GM23338 (cell line): Measurements from ENCODE around the gene ESR2. TPM values are rescaled to one million over a fixed set of nuclear protein-coding genes. Genes with fewer than 3 reads are reported as not detected.

Experiments
- ATAC-seq: fragments of 200-7000 bp; cut with Tn5 transposase; 3 replicates; pipeline ENCODE4 v1.9.1; 2020
- DNase-seq: peaks from one replicate; pipeline ENCODE4 v3.0.0-alpha.2; 2015; ENCODE audit warnings: low spot score
- H2AFZ ChIP-seq: fragments of 200-600 bp; sonication (generic); 2 replicates; pipeline ENCODE4 v1.8.0; 2016; ENCODE audit warnings: antibody characterized with exemption, mild to moderate bottlenecking, moderate library complexity
- H3F3A ChIP-seq: fragments of 200-600 bp; sonication (generic); replicated peaks from 2 replicates; pipeline ENCODE4 v1.8.0; 2017; ENCODE audit warnings: antibody characterized with exemption, mixed run types, low read depth
- H3K27ac ChIP-seq: fragments of 200-600 bp; sonication (generic); 2 replicates; pipeline ENCODE4 v1.6.1; 2016; ENCODE audit warnings: low read depth
- H3K27me3 ChIP-seq: fragments of 200-600 bp; sonication (generic); 2 replicates; pipeline ENCODE4 v1.8.0; 2016; ENCODE audit warnings: mild to moderate bottlenecking, mixed run types, moderate library complexity; ENCODE audit not compliant: insufficient read depth
- H3K36me3 ChIP-seq: fragments of 200-600 bp; sonication (generic); 2 replicates; pipeline ENCODE4 v1.8.0; 2016; ENCODE audit warnings: mild to moderate bottlenecking; ENCODE audit not compliant: insufficient read depth
- H3K4me1 ChIP-seq: fragments of 200-600 bp; sonication (generic); 2 replicates; pipeline ENCODE4 v1.8.0; 2016; ENCODE audit warnings: mild to moderate bottlenecking, moderate library complexity; ENCODE audit not compliant: insufficient read depth
- H3K4me2 ChIP-seq: fragments of 200-600 bp; sonication (generic); 2 replicates; pipeline ENCODE4 v1.7.1; 2017; ENCODE audit warnings: mixed run types
- H3K4me3 ChIP-seq: fragments of 200-600 bp; sonication (generic); 2 replicates; pipeline ENCODE4 v1.6.1; 2016; ENCODE audit warnings: mixed run types
- H3K79me2 ChIP-seq: fragments of 200-600 bp; sonication (generic); replicated peaks from 2 replicates; pipeline ENCODE4 v1.8.0; 2017; ENCODE audit warnings: mild to moderate bottlenecking; ENCODE audit not compliant: insufficient read depth
- H3K9me2 ChIP-seq: fragments of 200-600 bp; sonication (generic); 2 replicates; pipeline ENCODE4 v1.8.0; 2017; ENCODE audit not compliant: insufficient read depth
- H4K20me1 ChIP-seq: fragments of 200-600 bp; sonication (generic); replicated peaks from 2 replicates; pipeline ENCODE4 v1.8.0; 2017; ENCODE audit warnings: mild to moderate bottlenecking; ENCODE audit not compliant: insufficient read depth
- H3K27ac Mint-ChIP-seq: 2 replicates; pipeline ENCODE4 v1.8.0; 2020; ENCODE audit warnings: inconsistent platforms, mild to moderate bottlenecking, moderate library complexity, mixed read lengths
- H3K27me3 Mint-ChIP-seq: 3 replicates; pipeline ENCODE4 v1.8.0; 2022; ENCODE audit warnings: low read depth, mild to moderate bottlenecking, moderate library complexity, mixed read lengths, inconsistent platforms; ENCODE audit not compliant: insufficient read depth, poor library complexity
- H3K36me3 Mint-ChIP-seq: 3 replicates; pipeline ENCODE4 v1.8.0; 2021; ENCODE audit warnings: low read depth, mild to moderate bottlenecking, inconsistent platforms, moderate library complexity, mixed read lengths
- H3K4me1 Mint-ChIP-seq: 3 replicates; pipeline ENCODE4 v1.8.0; 2020; ENCODE audit warnings: mild to moderate bottlenecking, inconsistent platforms, mixed read lengths
- H3K4me3 Mint-ChIP-seq: 3 replicates; pipeline ENCODE4 v1.8.0; 2021; ENCODE audit warnings: moderate library complexity, mild to moderate bottlenecking, inconsistent platforms, mixed read lengths
- H3K9me3 Mint-ChIP-seq: 3 replicates; pipeline ENCODE4 v1.8.0; 2020; ENCODE audit warnings: moderate library complexity, mild to moderate bottlenecking, inconsistent platforms, mixed read lengths
- EZH2 ChIP-seq: fragments of 200-600 bp; sonication (generic); IDR thresholded peaks from one replicate; pipeline ENCODE4 v1.8.0; 2017; ENCODE audit warnings: antibody characterized with exemption, mild to moderate bottlenecking, low read depth; ENCODE audit not compliant: unreplicated experiment
- EZH2phosphoT487 ChIP-seq: fragments of 200-600 bp; sonication (generic); IDR thresholded peaks from one replicate; pipeline ENCODE4 v1.8.1; 2018; ENCODE audit warnings: antibody characterized with exemption; ENCODE audit not compliant: unreplicated experiment
- POLR2AphosphoS5 ChIP-seq: IDR thresholded peaks from 2 replicates; pipeline ENCODE4 v1.6.1; 2016; ENCODE audit warnings: antibody characterized with exemption, low read depth
- STAT1 ChIP-seq: IDR thresholded peaks from one replicate; pipeline ENCODE4 v1.6.1; 2016; ENCODE audit warnings: antibody characterized with exemption; ENCODE audit not compliant: unreplicated experiment
- ZNF462 ChIP-seq: fragments of 250-450 bp; sonication (Bioruptor Pico); IDR thresholded peaks from 2 replicates; pipeline ENCODE4 v1.5.0; 2020; ENCODE audit warnings: mild to moderate bottlenecking, moderate library complexity
- polyA plus RNA-seq: library from polyadenylated mRNA; unstranded; fragments of >200 nt; fragmentation: Nextera tagmentation; extraction: Ambion mirVana; gene quantifications from 2 replicates; pipeline ENCODE4 v1.2.1, GENCODE V29; 2016
- total RNA-seq: library from RNA; depleted of rRNA; stranded (reverse); fragments of >200 nt; shearing (Covaris generic); gene quantifications from 2 replicates; pipeline ENCODE4 v1.2.3, GENCODE V29; 2014
- TF ChIP-seq, protein P1 (sequence below): IDR thresholded peaks from one replicate; pipeline ENCODE4 v1.6.1; 2018; ENCODE audit warnings: antibody characterized with exemption; ENCODE audit not compliant: unreplicated experiment

The ESR2 gene
- total and polyA plus RNA-seq, 2 experiments from 2014 or later = 0.58 to 0.59 TPM

GRCh38 chr14:64123241-64123822 lies 170.8 kb downstream of the ESR2 start:
- TF ChIP-seq EZH2phosphoT487 = no peak
- TF ChIP-seq EZH2 = no peak
- no peak for TF ChIP-seq STAT1
- TF ChIP-seq POLR2AphosphoS5 = no peak
- TF ChIP-seq, protein P1, sequence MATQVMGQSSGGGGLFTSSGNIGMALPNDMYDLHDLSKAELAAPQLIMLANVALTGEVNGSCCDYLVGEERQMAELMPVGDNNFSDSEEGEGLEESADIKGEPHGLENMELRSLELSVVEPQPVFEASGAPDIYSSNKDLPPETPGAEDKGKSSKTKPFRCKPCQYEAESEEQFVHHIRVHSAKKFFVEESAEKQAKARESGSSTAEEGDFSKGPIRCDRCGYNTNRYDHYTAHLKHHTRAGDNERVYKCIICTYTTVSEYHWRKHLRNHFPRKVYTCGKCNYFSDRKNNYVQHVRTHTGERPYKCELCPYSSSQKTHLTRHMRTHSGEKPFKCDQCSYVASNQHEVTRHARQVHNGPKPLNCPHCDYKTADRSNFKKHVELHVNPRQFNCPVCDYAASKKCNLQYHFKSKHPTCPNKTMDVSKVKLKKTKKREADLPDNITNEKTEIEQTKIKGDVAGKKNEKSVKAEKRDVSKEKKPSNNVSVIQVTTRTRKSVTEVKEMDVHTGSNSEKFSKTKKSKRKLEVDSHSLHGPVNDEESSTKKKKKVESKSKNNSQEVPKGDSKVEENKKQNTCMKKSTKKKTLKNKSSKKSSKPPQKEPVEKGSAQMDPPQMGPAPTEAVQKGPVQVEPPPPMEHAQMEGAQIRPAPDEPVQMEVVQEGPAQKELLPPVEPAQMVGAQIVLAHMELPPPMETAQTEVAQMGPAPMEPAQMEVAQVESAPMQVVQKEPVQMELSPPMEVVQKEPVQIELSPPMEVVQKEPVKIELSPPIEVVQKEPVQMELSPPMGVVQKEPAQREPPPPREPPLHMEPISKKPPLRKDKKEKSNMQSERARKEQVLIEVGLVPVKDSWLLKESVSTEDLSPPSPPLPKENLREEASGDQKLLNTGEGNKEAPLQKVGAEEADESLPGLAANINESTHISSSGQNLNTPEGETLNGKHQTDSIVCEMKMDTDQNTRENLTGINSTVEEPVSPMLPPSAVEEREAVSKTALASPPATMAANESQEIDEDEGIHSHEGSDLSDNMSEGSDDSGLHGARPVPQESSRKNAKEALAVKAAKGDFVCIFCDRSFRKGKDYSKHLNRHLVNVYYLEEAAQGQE = no peak
- TF ChIP-seq ZNF462 = no peak
- no peaks in the 10 kb centered on the region for H3K27me3 ChIP-seq
- no peak overlapping the region for H3K4me2 ChIP-seq
- no peak overlapping the region for H2AFZ ChIP-seq
- H3K27ac ChIP-seq = no peak overlapping the region
- peaks cover 4% of the 10 kb centered on the region; the same call in 1 of the 2 replicates for H3K36me3 ChIP-seq
- H3F3A ChIP-seq = no peaks in the 10 kb centered on the region
- no peaks in the 10 kb centered on the region for H3K4me1 ChIP-seq
- no peak overlapping the region for H3K4me3 ChIP-seq
- no peaks in the 10 kb centered on the region for H3K9me3 Mint-ChIP-seq
- no peaks in the 10 kb centered on the region for H3K79me2 ChIP-seq
- no peak for DNase-seq
- no peaks in the 10 kb centered on the region for H4K20me1 ChIP-seq
- H3K4me3 Mint-ChIP-seq = no peak overlapping the region
- ATAC-seq = no peak
- H3K9me2 ChIP-seq = no peaks in the 10 kb centered on the region
- H3K4me1 Mint-ChIP-seq = no peaks in the 10 kb centered on the region
- peaks cover 35% of the 10 kb centered on the region for H3K36me3 Mint-ChIP-seq
- H3K27ac Mint-ChIP-seq = no peak overlapping the region
- H3K27me3 Mint-ChIP-seq = no peaks in the 10 kb centered on the region
